Neural crest cell (in vitro differentiated cells): ENCODE data around the gene IGFBP5. TPM values are rescaled to one million over a fixed set of nuclear protein-coding genes. Genes with fewer than 3 reads are reported as not detected.

Experiments
- DNase-seq: peaks from one replicate; pipeline ENCODE4 v3.0.0; 2021; ENCODE audit warnings: low read depth, mixed read lengths, low spot score
- H3K27ac Mint-ChIP-seq: one replicate; pipeline ENCODE4 v1.8.0; 2021; ENCODE audit warnings: mild to moderate bottlenecking, mixed read lengths; ENCODE audit not compliant: unreplicated experiment
- H3K27me3 Mint-ChIP-seq: 2 replicates; pipeline ENCODE4 v1.8.0; 2021; ENCODE audit warnings: low read depth, mild to moderate bottlenecking, mixed read lengths
- H3K36me3 Mint-ChIP-seq: 2 replicates; pipeline ENCODE4 v1.8.0; 2021; ENCODE audit warnings: low read depth, mild to moderate bottlenecking, mixed read lengths
- H3K4me1 Mint-ChIP-seq: 2 replicates; pipeline ENCODE4 v1.8.0; 2021; ENCODE audit warnings: mixed read lengths
- H3K4me3 Mint-ChIP-seq: one replicate; pipeline ENCODE4 v1.8.0; 2021; ENCODE audit warnings: mild to moderate bottlenecking, mixed read lengths
- H3K9me3 Mint-ChIP-seq: 2 replicates; pipeline ENCODE4 v1.8.0; 2021; ENCODE audit warnings: mixed read lengths
- CTCF ChIP-seq: fragments of 200-600 bp; sonication (generic); conservative IDR thresholded peaks from 2 replicates; pipeline ENCODE4 v1.5.0; 2021; ENCODE audit warnings: antibody characterized with exemption, mild to moderate bottlenecking
- total RNA-seq: library from RNA; stranded (reverse); gene quantifications from 2 replicates; pipeline ENCODE4 v1.2.1, GENCODE V29; 2021

IGFBP5 gene
- total RNA-seq, 1 donor from 2014 or later = 140 TPM

GRCh38 chr2:216632346-216632951, 62.9 kb downstream of the IGFBP5 start:
- TF ChIP-seq CTCF = no peak
- peaks cover 6% of the 10 kb centered on the region for H3K36me3 Mint-ChIP-seq
- H3K4me3 Mint-ChIP-seq = peak overlapping the region; percentile 97
- peaks cover 52% of the 10 kb centered on the region for H3K4me1 Mint-ChIP-seq
- no peaks in the 10 kb centered on the region for H3K9me3 Mint-ChIP-seq
- DNase-seq = peak; percentile 9
- H3K27me3 Mint-ChIP-seq = peaks cover 2% of the 10 kb centered on the region
- H3K27ac Mint-ChIP-seq = peak overlapping the region; percentile 98

- no peak for DNase-seq
- peak overlapping the region; percentile 69 for H3K4me3 Mint-ChIP-seq
- no peaks in the 10 kb centered on the region for H3K9me3 Mint-ChIP-seq
- TF ChIP-seq CTCF = no peak
- H3K27ac Mint-ChIP-seq = no peak overlapping the region
- peaks cover 27% of the 10 kb centered on the region for H3K4me1 Mint-ChIP-seq
- peaks cover 2% of the 10 kb centered on the region for H3K27me3 Mint-ChIP-seq
- H3K36me3 Mint-ChIP-seq = no peaks in the 10 kb centered on the region
These were observed 65.6 kb downstream of the IGFBP5 start for GRCh38 chr2:216629784-216630183.

- no peaks in the 10 kb centered on the region for H3K9me3 Mint-ChIP-seq
- DNase-seq = no peak
- H3K36me3 Mint-ChIP-seq = no peaks in the 10 kb centered on the region
- peaks cover 2% of the 10 kb centered on the region for H3K27me3 Mint-ChIP-seq
- no peak overlapping the region for H3K27ac Mint-ChIP-seq
- peaks cover 7% of the 10 kb centered on the region for H3K4me1 Mint-ChIP-seq
- no peak overlapping the region for H3K4me3 Mint-ChIP-seq
- TF ChIP-seq CTCF = no peak
These were observed 68.5 kb downstream of the IGFBP5 start for GRCh38 chr2:216626875-216627245.

- H3K36me3 Mint-ChIP-seq = no peaks in the 10 kb centered on the region
- peaks cover under 1% of the 10 kb centered on the region for H3K27me3 Mint-ChIP-seq
- TF ChIP-seq CTCF = no peak
- H3K4me1 Mint-ChIP-seq = peaks cover 3% of the 10 kb centered on the region
- no peak overlapping the region for H3K27ac Mint-ChIP-seq
- no peak for DNase-seq
- no peaks in the 10 kb centered on the region for H3K9me3 Mint-ChIP-seq
- H3K4me3 Mint-ChIP-seq = no peak overlapping the region
These were observed 69.0 kb downstream of the IGFBP5 start for GRCh38 chr2:216626168-216626874.

GRCh38 chr2:216624251-216624650, 71.1 kb downstream of the IGFBP5 start:
- H3K36me3 Mint-ChIP-seq = no peaks in the 10 kb centered on the region
- H3K27me3 Mint-ChIP-seq = no peaks in the 10 kb centered on the region
- no peak overlapping the region for H3K4me3 Mint-ChIP-seq
- no peak overlapping the region for H3K27ac Mint-ChIP-seq
- no peak for TF ChIP-seq CTCF
- no peak for DNase-seq
- H3K9me3 Mint-ChIP-seq = no peaks in the 10 kb centered on the region
- peaks cover 20% of the 10 kb centered on the region for H3K4me1 Mint-ChIP-seq
